Kidney epithelial cell (primary cell): Measurements from ENCODE around the gene ELOB. TPM values are rescaled to one million over a fixed set of nuclear protein-coding genes. Genes with fewer than 3 reads are reported as not detected.

Source experiments
- DNase-seq: peaks from one replicate; pipeline ENCODE4 v3.0.0-alpha.2; 2010; ENCODE audit warnings: low read depth
- H3K27me3 ChIP-seq: 2 replicates; pipeline ENCODE4 v1.6.0; 2011; ENCODE audit warnings: low read length; ENCODE audit not compliant: control insufficient read depth, insufficient read depth
- H3K36me3 ChIP-seq: 2 replicates; pipeline ENCODE4 v1.5.1; 2011; ENCODE audit warnings: low read length; ENCODE audit not compliant: control insufficient read depth, insufficient read depth
- H3K4me3 ChIP-seq: 2 replicates; pipeline ENCODE4 v1.5.1; 2011; ENCODE audit warnings: low read depth, mild to moderate bottlenecking, control low read depth, low read length
- total RNA-seq: library from RNA; depleted of rRNA; stranded (reverse); fragments of >200 nt; gene quantifications from 2 replicates; pipeline ENCODE4 v1.2.3, GENCODE V29; 2015
- TF ChIP-seq, protein P1 (sequence below): IDR thresholded peaks from 2 replicates; pipeline ENCODE4 v1.5.1; 2011; ENCODE audit warnings: mild to moderate bottlenecking, moderate library complexity, low read length, control low read depth, inconsistent platforms; ENCODE audit not compliant: insufficient read depth, poor library complexity, severe bottlenecking

ELOB gene
- total RNA-seq, 1 donor from 2014 or later: 714 TPM

DNA sequence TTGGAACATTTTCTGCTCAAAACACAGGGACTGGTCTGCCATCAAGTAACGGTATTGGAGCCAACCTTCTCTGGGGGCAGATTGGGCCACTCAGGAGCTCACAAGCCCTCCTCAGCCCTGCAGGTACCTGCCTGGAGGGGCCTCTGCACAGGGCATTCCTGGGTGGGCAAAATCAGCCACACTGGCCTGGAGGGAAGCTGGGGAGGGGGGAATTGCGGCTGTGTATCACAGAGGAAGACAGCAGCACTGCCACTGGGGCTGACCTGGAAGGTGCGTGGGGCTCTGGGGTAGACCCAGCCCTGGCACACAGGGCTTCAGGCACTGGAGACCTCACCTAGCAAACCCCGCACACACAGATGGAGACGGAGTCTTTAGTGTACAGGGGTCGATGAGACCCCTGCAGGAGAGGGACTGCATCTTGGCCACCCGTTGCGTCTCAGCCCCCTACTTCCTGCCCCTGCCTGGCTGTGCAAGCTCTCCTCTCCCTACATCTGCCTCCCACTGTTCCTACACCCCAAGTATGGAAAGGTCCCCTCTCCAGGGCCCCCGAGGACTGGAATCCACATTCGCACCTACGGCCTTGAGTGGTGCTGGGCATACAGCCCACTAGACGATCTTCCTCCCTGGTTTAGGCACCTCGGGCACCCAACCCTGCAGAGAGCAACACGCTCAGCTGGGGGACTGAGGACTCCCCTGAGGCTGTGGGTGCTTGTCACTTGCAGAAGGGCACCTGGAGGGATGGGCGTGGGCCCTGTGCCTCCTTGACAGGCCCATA, 31.8 kb downstream of the ELOB start:
- Histone ChIP-seq H3K27me3 (no peaks in the 10 kb centered on the region), H3K4me3 (no peak overlapping the region), H3K36me3 (no peaks in the 10 kb centered on the region)
- DNase-seq: no peak
- TF ChIP-seq, protein P1, sequence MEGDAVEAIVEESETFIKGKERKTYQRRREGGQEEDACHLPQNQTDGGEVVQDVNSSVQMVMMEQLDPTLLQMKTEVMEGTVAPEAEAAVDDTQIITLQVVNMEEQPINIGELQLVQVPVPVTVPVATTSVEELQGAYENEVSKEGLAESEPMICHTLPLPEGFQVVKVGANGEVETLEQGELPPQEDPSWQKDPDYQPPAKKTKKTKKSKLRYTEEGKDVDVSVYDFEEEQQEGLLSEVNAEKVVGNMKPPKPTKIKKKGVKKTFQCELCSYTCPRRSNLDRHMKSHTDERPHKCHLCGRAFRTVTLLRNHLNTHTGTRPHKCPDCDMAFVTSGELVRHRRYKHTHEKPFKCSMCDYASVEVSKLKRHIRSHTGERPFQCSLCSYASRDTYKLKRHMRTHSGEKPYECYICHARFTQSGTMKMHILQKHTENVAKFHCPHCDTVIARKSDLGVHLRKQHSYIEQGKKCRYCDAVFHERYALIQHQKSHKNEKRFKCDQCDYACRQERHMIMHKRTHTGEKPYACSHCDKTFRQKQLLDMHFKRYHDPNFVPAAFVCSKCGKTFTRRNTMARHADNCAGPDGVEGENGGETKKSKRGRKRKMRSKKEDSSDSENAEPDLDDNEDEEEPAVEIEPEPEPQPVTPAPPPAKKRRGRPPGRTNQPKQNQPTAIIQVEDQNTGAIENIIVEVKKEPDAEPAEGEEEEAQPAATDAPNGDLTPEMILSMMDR: no peak

DNA sequence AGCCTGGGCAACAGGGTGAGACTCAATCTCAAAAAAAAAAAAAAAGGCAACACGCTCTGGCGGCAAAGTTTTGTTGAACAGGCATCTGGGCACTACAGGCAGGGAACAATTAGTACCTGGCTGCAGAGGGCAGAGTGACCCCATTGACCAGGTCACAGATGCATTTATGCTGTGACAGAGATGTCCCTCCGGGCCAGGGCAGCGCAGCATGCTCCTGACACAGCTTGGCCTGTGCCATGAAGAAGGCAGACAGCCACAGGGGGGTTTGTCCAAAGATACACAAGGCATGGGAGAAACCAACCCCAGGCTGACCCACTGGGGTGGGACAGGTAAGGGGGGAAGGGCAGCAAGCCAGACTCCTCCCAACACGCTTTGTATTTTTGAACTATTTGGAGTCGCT, 32.4 kb downstream of the ELOB start:
- H3K27me3 ChIP-seq: no peaks in the 10 kb centered on the region
- TF ChIP-seq, protein P1: no peak
- DNase-seq: no peak
- H3K4me3 ChIP-seq: no peak overlapping the region
- no peaks in the 10 kb centered on the region for H3K36me3 ChIP-seq

DNA sequence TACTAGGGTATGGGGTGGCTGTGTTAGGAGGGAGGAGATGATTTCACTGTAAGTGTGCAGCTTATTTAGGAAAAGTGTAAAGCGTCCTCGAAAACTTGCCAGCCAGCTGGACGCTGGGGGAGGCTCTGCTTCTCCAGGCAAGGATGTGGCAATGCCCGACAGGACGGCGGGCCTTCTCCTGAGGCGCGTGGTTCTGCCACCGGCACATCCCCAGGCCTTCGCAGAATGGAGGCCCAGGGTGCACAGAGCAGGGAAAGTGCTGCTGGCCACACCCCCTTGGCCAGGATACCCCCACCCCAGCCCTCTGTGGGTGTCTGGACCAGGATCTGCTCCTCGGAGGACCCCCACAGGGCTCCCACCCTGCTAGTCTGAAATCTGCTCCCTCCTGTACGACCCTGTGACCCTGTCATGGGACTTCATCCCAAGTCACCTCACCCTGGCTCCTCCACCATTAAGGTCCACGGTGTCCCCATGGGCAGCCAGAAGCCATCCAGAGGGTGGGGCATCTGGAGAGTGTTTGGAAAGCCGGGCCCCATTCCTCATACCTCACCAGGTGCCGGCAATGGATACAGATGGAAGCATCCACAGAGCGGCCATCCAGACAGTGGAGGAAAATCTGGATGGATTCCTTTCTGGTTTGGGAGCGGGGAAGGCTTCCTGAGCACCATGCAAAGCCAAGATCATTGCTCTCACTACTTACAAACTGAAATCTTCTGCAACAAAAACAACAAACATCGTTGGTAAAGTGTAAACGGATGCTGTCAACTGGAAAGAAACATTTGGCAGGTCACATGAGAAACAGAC, 33.9 kb downstream of the ELOB start:
- Histone ChIP-seq H3K27me3 (no peaks in the 10 kb centered on the region), H3K4me3 (no peak overlapping the region), H3K36me3 (no peaks in the 10 kb centered on the region)
- TF ChIP-seq, protein P1: no peak
- DNase-seq: no peak

DNA sequence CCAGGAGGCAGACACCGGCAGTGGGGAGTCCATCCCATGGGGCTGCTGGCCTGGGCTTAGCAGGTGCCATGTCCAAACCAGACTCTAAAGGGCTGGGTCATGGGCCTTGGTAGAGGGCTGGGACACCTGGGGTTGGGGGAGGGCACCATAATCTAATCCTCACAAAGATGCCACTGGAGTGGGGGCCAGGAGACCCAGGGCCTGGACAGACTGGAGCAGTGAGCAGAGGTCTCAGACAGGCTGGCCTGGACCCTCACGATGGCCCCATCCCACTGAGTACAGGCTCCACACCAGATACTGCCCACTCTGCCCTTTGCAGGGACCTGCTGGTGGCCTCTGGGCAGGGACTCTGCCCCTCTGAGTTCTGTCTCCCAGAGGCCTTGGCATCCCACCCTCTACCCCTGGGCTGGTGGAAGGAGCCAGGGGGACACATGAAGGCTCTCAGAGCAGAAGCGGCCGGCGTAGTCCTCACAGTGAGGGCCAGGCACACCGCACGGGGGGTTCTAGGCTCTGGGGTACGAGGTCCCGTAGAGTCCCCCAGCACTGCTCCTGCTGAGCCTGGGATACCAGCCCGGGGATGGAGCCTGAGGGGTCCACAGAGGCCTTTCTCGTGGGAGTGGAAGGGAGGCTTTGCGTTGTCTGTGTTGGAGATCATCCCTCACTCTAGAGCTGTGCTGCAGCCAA, 34.6 kb downstream of the ELOB start:
- H3K36me3 ChIP-seq: no peaks in the 10 kb centered on the region
- no peak for DNase-seq
- H3K4me3 ChIP-seq: no peak overlapping the region
- H3K27me3 ChIP-seq: no peaks in the 10 kb centered on the region
- TF ChIP-seq, protein P1: no peak

DNA sequence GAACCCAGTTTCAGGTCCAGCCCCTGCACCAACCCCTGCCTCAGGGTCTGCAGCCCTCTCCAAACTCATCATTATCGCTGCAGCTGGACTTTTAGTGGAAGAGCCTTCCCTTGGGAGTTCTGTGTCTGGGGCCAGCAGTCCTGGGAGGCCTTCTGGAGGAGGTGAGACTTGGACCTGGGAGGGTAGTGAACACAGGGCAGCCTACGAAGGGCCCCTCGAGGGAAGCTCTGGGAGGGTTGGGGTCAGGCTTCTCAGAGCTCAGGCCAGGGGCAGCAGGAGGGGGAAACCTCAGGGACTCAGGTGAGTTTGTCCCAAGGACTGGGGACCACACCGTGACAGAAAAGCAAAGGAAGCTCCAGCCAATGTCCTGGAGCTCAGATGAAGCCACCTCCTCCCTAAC, 35.9 kb downstream of the ELOB start:
- DNase-seq: no peak
- no peak overlapping the region for H3K4me3 ChIP-seq
- no peaks in the 10 kb centered on the region for H3K27me3 ChIP-seq
- TF ChIP-seq, protein P1: no peak
- no peaks in the 10 kb centered on the region for H3K36me3 ChIP-seq
